Mucosa of rectum (tissue), 2 donors: Measurements from ENCODE around the gene SEC14L2.
"Not testable (repeated sequence)": the region's sequence is repeated elsewhere in the genome, so short reads cannot be mapped to it uniquely, and the experiment has no call there.

Experiments used
- H3K27ac ChIP-seq, 2 donors: one replicate each; pipeline ENCODE4 v1.7.0; 2013; ENCODE audit warnings: inconsistent platforms in 2 of 2, low read depth in 2 of 2, low read length in 2 of 2
- H3K27me3 ChIP-seq, 2 donors: one replicate each; pipeline ENCODE4 v1.7.0; 2013; ENCODE audit warnings: low read length in 2 of 2; ENCODE audit not compliant: control insufficient read depth in 2 of 2, insufficient read depth in 2 of 2
- H3K36me3 ChIP-seq, 2 donors: one replicate each; pipeline ENCODE4 v1.7.0; 2013; ENCODE audit warnings: low read length in 2 of 2; ENCODE audit not compliant: control insufficient read depth in 2 of 2, insufficient read depth in 2 of 2
- H3K4me1 ChIP-seq, 2 donors: one replicate each; pipeline ENCODE4 v1.7.0; 2013; ENCODE audit warnings: low read length in 2 of 2, mild to moderate bottlenecking in 1 of 2; ENCODE audit not compliant: control insufficient read depth in 2 of 2, insufficient read depth in 2 of 2
- H3K4me3 ChIP-seq, 2 donors: one replicate each; pipeline ENCODE4 v1.7.0; 2013; ENCODE audit warnings: low read length in 2 of 2
- H3K9ac ChIP-seq, 2 donors: one replicate each; pipeline ENCODE4 v1.7.0; 2013; ENCODE audit warnings: low read length in 2 of 2, low read depth in 1 of 2, mild to moderate bottlenecking in 1 of 2
- H3K9me3 ChIP-seq, 2 donors: one replicate each; pipeline ENCODE4 v1.7.0; 2013; ENCODE audit warnings: low read length in 2 of 2; ENCODE audit not compliant: control insufficient read depth in 2 of 2
- donor health status: healthy.
- donor health status: Normal muscosa, but diverticular disease.

Gene SEC14L2

GRCh38 chr22:30402028-30402765 lies 5.4 kb downstream of the SEC14L2 start:
- Histone ChIP-seq H3K9me3 (no peaks in the 10 kb centered on the region), H3K9ac (no peak overlapping the region), H3K36me3 (peaks cover 0 to under 1% of the 10 kb centered on the region in 2 donors), H3K27ac (no peak overlapping the region), H3K4me3 (no peak overlapping the region), H3K4me1 (peaks cover 6% of the 10 kb centered on the region in 2 donors), H3K27me3 (peaks cover 13% of the 10 kb centered on the region in 2 donors)

- not testable (repeated sequence) for H3K27me3 ChIP-seq, H3K9ac ChIP-seq, H3K4me1 ChIP-seq, H3K27ac ChIP-seq, H3K36me3 ChIP-seq, H3K4me3 ChIP-seq, H3K9me3 ChIP-seq
Observed at GRCh38 chr22:30402766-30403104, 5.9 kb downstream of the SEC14L2 start.

- H3K27me3 ChIP-seq = peaks cover 0 to 5% of the 10 kb centered on the region in 2 donors
- H3K9ac ChIP-seq = no peak overlapping the region
- no peaks in the 10 kb centered on the region for H3K4me1 ChIP-seq
- H3K9me3 ChIP-seq = no peaks in the 10 kb centered on the region
- H3K4me3 ChIP-seq = no peak overlapping the region
- peaks cover 0 to 8% of the 10 kb centered on the region in 2 donors for H3K36me3 ChIP-seq
- no peak overlapping the region for H3K27ac ChIP-seq
Observed at GRCh38 chr22:30404307-30404706, 7.5 kb downstream of the SEC14L2 start.

GRCh38 chr22:30405731-30406130 lies 8.9 kb downstream of the SEC14L2 start:
- Histone ChIP-seq H3K4me1 (no peaks in the 10 kb centered on the region), H3K4me3 (no peak overlapping the region), H3K36me3 (peaks cover 0 to 8% of the 10 kb centered on the region in 2 donors), H3K27ac (no peak overlapping the region), H3K9ac (no peak overlapping the region), H3K9me3 (no peaks in the 10 kb centered on the region), H3K27me3 (no peaks in the 10 kb centered on the region)

- H3K27me3 ChIP-seq = no peaks in the 10 kb centered on the region
- H3K27ac ChIP-seq = no peak overlapping the region
- H3K9me3 ChIP-seq = no peaks in the 10 kb centered on the region
- H3K4me3 ChIP-seq = no peak overlapping the region
- no peaks in the 10 kb centered on the region for H3K4me1 ChIP-seq
- H3K9ac ChIP-seq = no peak overlapping the region
- H3K36me3 ChIP-seq = peaks cover 0 to 8% of the 10 kb centered on the region in 2 donors
Observed at GRCh38 chr22:30406400-30406799, 9.6 kb downstream of the SEC14L2 start.

GRCh38 chr22:30408388-30409102 lies 11.7 kb downstream of the SEC14L2 start:
- Histone ChIP-seq H3K27ac (no peak overlapping the region), H3K36me3 (peaks cover 0 to 8% of the 10 kb centered on the region in 2 donors), H3K4me3 (no peak overlapping the region), H3K9ac (no peak overlapping the region), H3K27me3 (no peaks in the 10 kb centered on the region), H3K4me1 (no peaks in the 10 kb centered on the region), H3K9me3 (no peaks in the 10 kb centered on the region)

GRCh38 chr22:30411780-30412179 lies 15.0 kb downstream of the SEC14L2 start:
- H3K27me3 ChIP-seq = no peaks in the 10 kb centered on the region
- H3K9me3 ChIP-seq = no peaks in the 10 kb centered on the region
- no peak overlapping the region for H3K9ac ChIP-seq
- H3K4me3 ChIP-seq = no peak overlapping the region
- H3K27ac ChIP-seq = no peak overlapping the region
- H3K36me3 ChIP-seq = peaks cover 3 to 15% of the 10 kb centered on the region in 2 donors
- peaks cover 0 to 7% of the 10 kb centered on the region in 2 donors for H3K4me1 ChIP-seq

GRCh38 chr22:30413001-30413400 lies 16.2 kb downstream of the SEC14L2 start:
- Histone ChIP-seq H3K4me1 (peaks cover 0 to 12% of the 10 kb centered on the region in 2 donors), H3K9me3 (no peaks in the 10 kb centered on the region), H3K27ac (no peak overlapping the region), H3K27me3 (no peaks in the 10 kb centered on the region), H3K9ac (no peak overlapping the region), H3K4me3 (no peak overlapping the region), H3K36me3 (peaks cover 3 to 16% of the 10 kb centered on the region in 2 donors)

- peaks cover 0 to 12% of the 10 kb centered on the region in 2 donors for H3K4me1 ChIP-seq
- H3K9ac ChIP-seq = no peak overlapping the region
- no peak overlapping the region for H3K4me3 ChIP-seq
- H3K27me3 ChIP-seq = no peaks in the 10 kb centered on the region
- H3K36me3 ChIP-seq = peaks cover 3 to 15% of the 10 kb centered on the region in 2 donors
- H3K9me3 ChIP-seq = no peaks in the 10 kb centered on the region
- H3K27ac ChIP-seq = no peak overlapping the region
Observed at GRCh38 chr22:30413745-30414524, 17.1 kb downstream of the SEC14L2 start.

GRCh38 chr22:30414525-30415047 lies 17.8 kb downstream of the SEC14L2 start:
- H3K9ac ChIP-seq = no peak overlapping the region
- peaks cover 3 to 15% of the 10 kb centered on the region in 2 donors for H3K36me3 ChIP-seq
- no peaks in the 10 kb centered on the region for H3K27me3 ChIP-seq
- H3K27ac ChIP-seq = no peak overlapping the region
- H3K9me3 ChIP-seq = no peaks in the 10 kb centered on the region
- H3K4me3 ChIP-seq = no peak overlapping the region
- H3K4me1 ChIP-seq = peaks cover 0 to 12% of the 10 kb centered on the region in 2 donors
